ENCODE data around the gene TYK2. TPM values are rescaled to one million over a fixed set of nuclear protein-coding genes. Genes with fewer than 3 reads are reported as not detected.
A peak's percentile ranks its signal among the peaks of the same experiment; 100 is the strongest.

The TYK2 gene
- total and polyA plus RNA-seq, 2 of the 13 experiments (the other 11 are each of a cell fraction or from before 2014, with no cell fraction given) = 38.8 to 60.1 TPM

- TF ChIP-seq ZBTB46 (CRISPR knock-in tag; IDR thresholded peaks at IDR 0.05; ENCODE audit: borderline replicate concordance) (peak; percentile 82; the same call in 1 of the 2 replicates), ZNF337 (CRISPR knock-in tag; IDR thresholded peaks at IDR 0.05; ENCODE audit: borderline replicate concordance, low read depth) (peak; percentile 28; the same call in 1 of the 2 replicates), EP300 (IDR thresholded peaks at IDR 0.05; ENCODE audit: low read depth in 2 of 2, low read length in 2 of 2) (no peak; a peak in 1 of 4 replicates), EP300 (CRISPR knock-in tag; IDR thresholded peaks at IDR 0.05; ENCODE audit: borderline replicate concordance) (peak; percentile 43; the same call in 1 of the 2 replicates), DR1 (CRISPR knock-in tag; IDR thresholded peaks at IDR 0.05) (peak; percentile 52; the same call in 1 of the 2 replicates), MBD4 (IDR thresholded peaks at IDR 0.05; ENCODE audit: borderline replicate concordance, low read length) (no peak), ARNTL (CRISPR knock-in tag; IDR thresholded peaks at IDR 0.05) (no peak), ZNF263 (CRISPR knock-in tag; IDR thresholded peaks at IDR 0.05) (0 out of 2 replicates have a peak, but pooled peaks have one; percentile 40), ZFX (CRISPR knock-in tag; IDR thresholded peaks at IDR 0.05; ENCODE audit: low read depth) (peak; percentile 75), SIN3B (IDR thresholded peaks at IDR 0.05; ENCODE audit: low read length) (peak; percentile 54; the same call in 1 of the 2 replicates), ARNT2 (CRISPR knock-in tag; IDR thresholded peaks at IDR 0.05; ENCODE audit: low read depth) (peak; percentile 74), MED8 (CRISPR knock-in tag; IDR thresholded peaks at IDR 0.05; ENCODE audit: insufficient replicate concordance) (peak; percentile 63), ZXDC (CRISPR knock-in tag; IDR thresholded peaks at IDR 0.05) (0 out of 2 replicates have a peak, but pooled peaks have one; percentile 27), KDM5B (CRISPR knock-in tag; IDR thresholded peaks at IDR 0.05; ENCODE audit: borderline replicate concordance) (peak; percentile 52; the same call in 1 of the 2 replicates), ZBTB25 (CRISPR knock-in tag; IDR thresholded peaks at IDR 0.05) (peak; percentile 65; the same call in 1 of the 2 replicates), ZNF530 (CRISPR knock-in tag; IDR thresholded peaks at IDR 0.05; ENCODE audit: low read depth) (0 out of 2 replicates have a peak, but pooled peaks have one; percentile 59), SRSF1 (optimal IDR thresholded peaks at IDR 0.05; ENCODE audit: low read depth, low read length) (peak; percentile 42), FOSL2 (CRISPR knock-in tag; IDR thresholded peaks at IDR 0.05) (0 out of 2 replicates have a peak, but pooled peaks have one; percentile 32), HOXA3 (CRISPR knock-in tag; IDR thresholded peaks at IDR 0.05) (peak; percentile 51; the same call in 1 of the 2 replicates), ESRRA (CRISPR knock-in tag; IDR thresholded peaks at IDR 0.05; ENCODE audit: low read depth) (peak; percentile 63; the same call in 1 of the 2 replicates), HMG20B (CRISPR knock-in tag; conservative IDR thresholded peaks at IDR 0.05) (no peak), MIER3 (CRISPR knock-in tag; IDR thresholded peaks at IDR 0.05; ENCODE audit: borderline replicate concordance) (peak; percentile 29; the same call in 1 of the 2 replicates)
These were observed 47.2 kb downstream of the TYK2 start, which contains the start of gene RAVER1 (continued) for GRCh38 chr19:10332965-10333757.
